Ascending aorta (tissue), 2 donors: ENCODE data around the gene SUSD2. TPM values are rescaled to one million over a fixed set of nuclear protein-coding genes. Genes with fewer than 3 reads are reported as not detected.
"Not testable (repeated sequence)": the region's sequence is repeated elsewhere in the genome, so short reads cannot be mapped to it uniquely, and the experiment has no call there.

Experiments used
- DNase-seq, 2 donors: peaks; one replicate each; pipeline ENCODE4 v3.0.0-alpha.2; 2019; ENCODE audit warnings: low spot score in 2 of 2
- H3K27ac ChIP-seq, 2 donors: fragments of 200-600 bp; sonication (generic); one replicate each; pipeline ENCODE4 v1.5.1; 2016 to 2017; ENCODE audit warnings: mild to moderate bottlenecking in 1 of 2
- H3K27me3 ChIP-seq: fragments of 200-600 bp; sonication (generic); one replicate; pipeline ENCODE4 v1.5.1; 2017
- H3K36me3 ChIP-seq, 2 donors: fragments of 200-600 bp; sonication (generic); one replicate each; pipeline ENCODE4 v1.5.1; 2016
- H3K4me1 ChIP-seq, 2 donors: fragments of 200-600 bp; sonication (generic); one replicate each; pipeline ENCODE4 v1.5.1; 2016 to 2017; ENCODE audit warnings: mild to moderate bottlenecking in 1 of 2
- H3K4me3 ChIP-seq, 2 donors: fragments of 200-600 bp; sonication (generic); one replicate each; pipeline ENCODE4 v1.5.1; 2016 to 2017; ENCODE audit warnings: mild to moderate bottlenecking in 1 of 2
- H3K9me3 ChIP-seq, 2 donors: fragments of 200-600 bp; sonication (generic); one replicate each; pipeline ENCODE4 v1.5.1; 2016
- intact Hi-C: fragments of 100-400 bp; cut with DNase I; formaldehyde crosslinking; loops from one replicate; pipeline ENCODE4 v1.15.1; 2023
- total RNA-seq: library from RNA; depleted of rRNA; stranded (reverse); fragments of >200 nt; gene quantifications from one replicate; pipeline ENCODE4 v1.1.0, GENCODE V29; 2016
- TF ChIP-seq, protein P1 (sequence below), 3 experiments: fragments of 200-600 bp in 2 of 3; fragments of 450-650 bp in 1 of 3; sonication (generic) in 2 of 3; IDR thresholded peaks; one replicate each; pipeline ENCODE4 v1.5.1; 2016 to 2019; ENCODE audit warnings: antibody characterized with exemption in 3 of 3, mild to moderate bottlenecking in 1 of 3, moderate library complexity in 1 of 3

Gene SUSD2, protein sequence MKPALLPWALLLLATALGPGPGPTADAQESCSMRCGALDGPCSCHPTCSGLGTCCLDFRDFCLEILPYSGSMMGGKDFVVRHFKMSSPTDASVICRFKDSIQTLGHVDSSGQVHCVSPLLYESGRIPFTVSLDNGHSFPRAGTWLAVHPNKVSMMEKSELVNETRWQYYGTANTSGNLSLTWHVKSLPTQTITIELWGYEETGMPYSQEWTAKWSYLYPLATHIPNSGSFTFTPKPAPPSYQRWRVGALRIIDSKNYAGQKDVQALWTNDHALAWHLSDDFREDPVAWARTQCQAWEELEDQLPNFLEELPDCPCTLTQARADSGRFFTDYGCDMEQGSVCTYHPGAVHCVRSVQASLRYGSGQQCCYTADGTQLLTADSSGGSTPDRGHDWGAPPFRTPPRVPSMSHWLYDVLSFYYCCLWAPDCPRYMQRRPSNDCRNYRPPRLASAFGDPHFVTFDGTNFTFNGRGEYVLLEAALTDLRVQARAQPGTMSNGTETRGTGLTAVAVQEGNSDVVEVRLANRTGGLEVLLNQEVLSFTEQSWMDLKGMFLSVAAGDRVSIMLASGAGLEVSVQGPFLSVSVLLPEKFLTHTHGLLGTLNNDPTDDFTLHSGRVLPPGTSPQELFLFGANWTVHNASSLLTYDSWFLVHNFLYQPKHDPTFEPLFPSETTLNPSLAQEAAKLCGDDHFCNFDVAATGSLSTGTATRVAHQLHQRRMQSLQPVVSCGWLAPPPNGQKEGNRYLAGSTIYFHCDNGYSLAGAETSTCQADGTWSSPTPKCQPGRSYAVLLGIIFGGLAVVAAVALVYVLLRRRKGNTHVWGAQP
- 51.0 TPM for total RNA-seq

DNA sequence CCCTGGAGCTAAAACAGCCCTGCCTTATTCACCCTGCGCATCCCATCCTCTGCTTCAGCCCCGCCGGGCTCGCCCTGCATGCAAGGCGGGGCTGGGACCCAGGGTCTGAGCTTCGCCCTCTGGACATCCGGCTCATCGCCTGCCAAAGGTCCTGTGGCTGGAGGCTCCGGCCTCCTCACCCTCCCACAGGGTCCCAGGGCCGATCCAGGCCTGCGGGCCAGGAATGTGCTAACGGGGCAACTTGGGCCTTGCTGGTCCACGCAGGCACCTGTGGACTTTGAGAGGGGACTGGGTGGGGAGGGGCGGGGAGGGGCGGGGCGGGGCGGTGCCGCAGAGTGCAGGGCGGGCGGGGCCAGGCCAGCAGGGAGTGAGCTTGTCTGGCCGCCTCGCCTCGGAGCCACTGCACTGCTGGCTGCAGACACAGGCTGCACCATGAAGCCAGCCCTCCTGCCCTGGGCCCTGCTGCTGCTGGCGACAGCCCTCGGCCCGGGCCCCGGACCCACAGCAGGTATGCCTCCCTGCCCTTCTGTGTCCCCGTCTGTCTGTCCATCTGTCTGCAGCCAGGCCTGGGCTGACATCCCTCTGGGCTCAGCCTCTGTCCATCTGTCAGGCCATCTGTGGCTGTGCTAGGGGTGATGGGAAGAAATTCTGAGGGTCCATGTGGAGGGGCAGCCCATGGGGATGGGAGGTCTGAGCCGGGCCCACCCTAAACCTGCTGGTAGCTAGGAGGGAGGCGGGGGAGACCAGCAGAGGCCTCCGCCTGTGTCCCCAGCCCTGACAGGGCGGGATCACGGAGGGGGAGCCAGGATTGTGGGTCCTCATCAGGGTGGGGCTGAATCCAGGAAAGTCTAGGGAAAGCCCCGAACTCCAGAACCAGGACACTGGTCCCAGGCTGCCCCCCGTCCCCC lies at the start of gene SUSD2:
Gene SUSD2 (plus strand): TSS at position 400 of the 908 bp plus-strand sequence. CDS start 33 bp downstream, at position 433.
- no peaks in the 10 kb centered on the region for H3K9me3 ChIP-seq
- peaks cover 14 to 18% of the 10 kb centered on the region in 2 donors for H3K36me3 ChIP-seq
- peaks cover 11 to 63% of the 10 kb centered on the region in 2 donors for H3K4me1 ChIP-seq
- no peak for DNase-seq
- intact Hi-C loops, result no loop called here
- H3K4me3 ChIP-seq, result peak within 1 kb of the TSS; percentile 28 to 44
- no peaks in the 10 kb centered on the region for H3K27me3 ChIP-seq
- TF ChIP-seq, protein P1, sequence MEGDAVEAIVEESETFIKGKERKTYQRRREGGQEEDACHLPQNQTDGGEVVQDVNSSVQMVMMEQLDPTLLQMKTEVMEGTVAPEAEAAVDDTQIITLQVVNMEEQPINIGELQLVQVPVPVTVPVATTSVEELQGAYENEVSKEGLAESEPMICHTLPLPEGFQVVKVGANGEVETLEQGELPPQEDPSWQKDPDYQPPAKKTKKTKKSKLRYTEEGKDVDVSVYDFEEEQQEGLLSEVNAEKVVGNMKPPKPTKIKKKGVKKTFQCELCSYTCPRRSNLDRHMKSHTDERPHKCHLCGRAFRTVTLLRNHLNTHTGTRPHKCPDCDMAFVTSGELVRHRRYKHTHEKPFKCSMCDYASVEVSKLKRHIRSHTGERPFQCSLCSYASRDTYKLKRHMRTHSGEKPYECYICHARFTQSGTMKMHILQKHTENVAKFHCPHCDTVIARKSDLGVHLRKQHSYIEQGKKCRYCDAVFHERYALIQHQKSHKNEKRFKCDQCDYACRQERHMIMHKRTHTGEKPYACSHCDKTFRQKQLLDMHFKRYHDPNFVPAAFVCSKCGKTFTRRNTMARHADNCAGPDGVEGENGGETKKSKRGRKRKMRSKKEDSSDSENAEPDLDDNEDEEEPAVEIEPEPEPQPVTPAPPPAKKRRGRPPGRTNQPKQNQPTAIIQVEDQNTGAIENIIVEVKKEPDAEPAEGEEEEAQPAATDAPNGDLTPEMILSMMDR (IDR thresholded peaks at IDR 0.05), result no peak
- H3K27ac ChIP-seq, result peak within 1 kb of the TSS; percentile 84 to 92

DNA sequence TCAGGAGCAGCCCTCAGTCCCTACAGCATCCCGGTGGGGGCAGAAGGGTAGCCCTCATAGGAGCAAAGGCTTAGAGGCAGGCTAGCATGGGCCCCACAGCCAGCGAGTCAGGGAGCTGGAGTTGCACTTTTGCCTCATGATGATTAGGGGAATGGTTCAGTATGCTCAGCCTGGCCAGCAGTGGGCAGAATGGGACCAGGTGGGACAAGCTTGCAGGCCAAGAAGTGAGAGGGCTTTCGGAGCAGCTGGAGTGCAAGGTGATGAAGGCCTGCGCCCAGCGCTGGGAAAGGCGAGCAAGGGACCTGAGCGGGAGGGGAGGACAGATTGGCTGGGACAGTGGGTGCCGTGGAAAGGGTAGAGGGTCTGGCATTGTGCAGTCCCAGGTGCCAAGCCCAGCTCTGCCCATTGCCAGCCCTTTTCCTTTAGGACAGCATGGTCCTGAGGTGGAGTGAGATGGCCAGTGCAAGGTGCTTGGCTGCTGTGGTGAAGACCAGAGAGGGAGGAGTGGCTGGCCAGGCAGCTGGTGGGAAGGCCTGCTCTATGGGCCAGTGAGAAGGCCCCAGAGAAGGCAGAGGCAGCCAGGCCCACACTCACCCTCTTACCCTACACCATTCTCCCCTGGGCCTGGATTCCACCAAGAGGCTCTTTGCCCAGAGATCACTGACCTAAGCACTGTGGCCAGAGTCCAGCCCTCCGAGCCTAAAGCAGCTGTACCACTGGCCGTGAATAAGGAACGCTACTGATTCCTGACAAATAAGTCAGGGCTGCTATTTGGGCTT lies 47.9 kb upstream of the SUSD2 start:
- intact Hi-C loops, result loop anchor here (2.0 kb wide), 1 partner anchor 41 kb away; no protein-coding TSS in a partner anchor
- no peak for DNase-seq
- H3K27me3 ChIP-seq, result no peaks in the 10 kb centered on the region
- TF ChIP-seq, protein P1 (IDR thresholded peaks at IDR 0.05), result peak; percentile 24 to 39 (median 39)
- H3K4me3 ChIP-seq, result no peak overlapping the region
- H3K9me3 ChIP-seq, result no peaks in the 10 kb centered on the region
- peaks cover 0 to 16% of the 10 kb centered on the region in 2 donors for H3K36me3 ChIP-seq
- peaks cover 3 to 24% of the 10 kb centered on the region in 2 donors for H3K4me1 ChIP-seq
- H3K27ac ChIP-seq, result peak overlapping the region; percentile 36 to 38

DNA sequence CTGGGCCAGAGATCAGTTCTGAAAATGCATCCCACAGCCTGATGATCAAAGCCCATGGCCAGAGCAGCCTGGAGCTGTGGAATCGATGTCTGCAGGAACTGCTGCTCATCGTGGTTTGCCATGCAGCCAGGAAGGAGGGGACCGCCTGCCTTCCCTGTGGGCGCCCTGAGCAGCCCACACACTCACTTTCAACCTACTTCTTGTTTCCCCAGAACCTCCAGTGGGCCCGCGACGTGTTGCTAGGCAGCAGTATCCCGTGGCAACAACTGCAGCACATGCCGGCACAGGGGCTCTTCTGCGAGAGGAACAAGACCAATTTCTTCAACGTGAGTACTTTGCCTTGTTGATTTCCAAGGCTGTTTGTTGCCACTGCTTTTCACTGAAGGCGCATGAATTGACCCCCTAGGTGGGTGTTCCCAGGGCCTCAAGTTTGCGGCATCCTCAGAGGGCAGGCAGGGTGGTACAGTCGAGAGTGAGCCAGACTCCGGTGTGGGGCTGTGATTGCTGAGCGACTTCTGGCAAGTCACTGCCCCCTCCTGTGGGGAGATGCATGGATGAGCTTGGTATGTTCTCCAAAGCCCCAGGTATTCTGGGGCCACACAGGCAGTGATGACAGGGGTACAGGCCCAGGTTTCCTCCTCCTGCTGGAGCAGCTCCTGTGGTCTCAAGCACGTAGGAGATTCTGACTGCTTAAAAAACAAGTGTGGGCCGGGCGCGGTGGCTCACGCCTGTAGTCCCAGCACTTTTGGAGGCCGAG lies 47.0 kb upstream of the SUSD2 start:
- no peaks in the 10 kb centered on the region for H3K9me3 ChIP-seq
- no peak overlapping the region for H3K4me3 ChIP-seq
- H3K4me1 ChIP-seq, result peaks cover 3 to 24% of the 10 kb centered on the region in 2 donors
- peaks cover 0 to 16% of the 10 kb centered on the region in 2 donors for H3K36me3 ChIP-seq
- TF ChIP-seq, protein P1 (IDR thresholded peaks at IDR 0.05), result no peak
- intact Hi-C loops, result no loop called here
- H3K27me3 ChIP-seq, result no peaks in the 10 kb centered on the region
- DNase-seq, result no peak
- H3K27ac ChIP-seq, result peak overlapping the region in 1 of 2 donors; percentile 38

DNA sequence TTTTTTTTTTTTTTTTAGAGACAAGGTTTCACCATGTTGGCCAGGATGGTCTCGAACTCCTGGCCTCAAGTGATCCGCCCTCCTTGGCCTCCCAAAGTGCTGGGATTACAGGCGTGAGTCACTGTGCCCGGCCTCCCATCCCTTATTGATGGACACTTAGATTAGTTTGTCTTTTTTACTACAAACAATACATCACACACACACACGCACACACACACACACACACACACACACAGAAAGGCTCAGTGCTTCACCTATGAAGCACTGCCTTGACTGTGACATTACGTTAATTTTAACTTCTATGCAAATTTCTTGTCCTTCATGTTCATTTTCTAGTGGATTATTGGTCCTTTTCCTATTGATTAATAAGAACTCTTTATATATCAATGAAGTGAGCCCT lies 44.8 kb upstream of the SUSD2 start:
- DNase-seq, intact Hi-C loops, H3K27ac ChIP-seq, H3K27me3 ChIP-seq, H3K4me3 ChIP-seq, H3K9me3 ChIP-seq: not testable (repeated sequence)
- Histone ChIP-seq H3K4me1 (peaks cover 15 to 39% of the 10 kb centered on the region in 2 donors), H3K36me3 (peaks cover 0 to 16% of the 10 kb centered on the region in 2 donors)

DNA sequence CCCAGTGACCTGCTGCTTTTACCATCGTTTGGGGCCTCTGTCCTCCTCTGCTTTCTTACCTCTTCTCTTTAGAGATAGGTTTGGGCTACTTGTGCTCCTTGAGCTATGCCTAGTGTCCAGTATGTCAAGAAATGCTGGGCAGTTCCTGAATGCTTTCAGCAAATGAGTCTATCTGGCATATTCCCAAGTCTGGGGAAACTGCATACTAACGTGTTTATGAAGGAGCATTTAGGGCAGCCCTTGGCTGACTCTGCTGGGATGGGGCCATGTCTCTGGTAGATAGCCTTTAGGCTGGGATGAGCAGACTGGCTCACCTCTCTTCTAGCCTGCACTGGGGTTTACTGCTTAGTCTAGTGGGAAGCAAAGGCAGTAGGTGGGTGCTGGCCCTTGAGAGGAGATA lies 43.7 kb upstream of the SUSD2 start:
- Histone ChIP-seq H3K4me3 (no peak overlapping the region), H3K36me3 (peaks cover 0 to 16% of the 10 kb centered on the region in 2 donors), H3K9me3 (no peaks in the 10 kb centered on the region), H3K27ac (peak overlapping the region; percentile 41 to 48), H3K27me3 (no peaks in the 10 kb centered on the region), H3K4me1 (peaks cover 15 to 42% of the 10 kb centered on the region in 2 donors)
- DNase-seq, result no peak
- TF ChIP-seq, protein P1 (IDR thresholded peaks at IDR 0.05), result no peak
- intact Hi-C loops, result no loop called here
